IMR-90 (cell line): ENCODE data around the gene SLC10A3. TPM values are rescaled to one million over a fixed set of nuclear protein-coding genes. Genes with fewer than 3 reads are reported as not detected.

Experiments
- ATAC-seq: fragments of 200-7000 bp; cut with Tn5 transposase; 2 replicates; pipeline ENCODE4 v1.9.1; 2020; ENCODE audit warnings: low read depth, mild to moderate bottlenecking, moderate library complexity
- BruUV-seq: library from RNA; stranded (reverse); fragments of 400-500 nt; replicated peaks from 2 replicates; lab custom pipeline; 2021; lab: Mats Ljungman, UMichigan
- CTCF ChIA-PET: fragments of 300-600 bp; formaldehyde crosslinking; extraction: SDS; loops from one replicate; lab custom pipeline; 2021; ENCODE audit warnings: antibody characterized with exemption; lab: Yijun Ruan, JAX
- POLR2A ChIA-PET: fragments of 300-600 bp; sonication (Branson Sonifier 250); formaldehyde crosslinking; loops from one replicate; lab custom pipeline; 2022; ENCODE audit warnings: antibody characterized with exemption; ENCODE audit not compliant: unreplicated experiment; lab: Charles Lee
- DNase-seq: peaks from one replicate; pipeline ENCODE4 v3.0.0; 2013
- H2AFZ ChIP-seq: replicated peaks from 2 replicates; pipeline ENCODE3; 2013; ENCODE audit warnings: low read length, mild to moderate bottlenecking; ENCODE audit not compliant: poor library complexity
- H2AK5ac ChIP-seq: 2 replicates; pipeline ENCODE4 v1.6.1; 2013; ENCODE audit warnings: low read depth, low read length, inconsistent platforms
- H2AK9ac ChIP-seq: replicated peaks from 2 replicates; pipeline ENCODE3; 2013; ENCODE audit warnings: mild to moderate bottlenecking, low read depth, low read length, moderate library complexity; ENCODE audit not compliant: poor library complexity
- H2BK120ac ChIP-seq: 2 replicates; pipeline ENCODE4 v1.6.1; 2013; ENCODE audit warnings: low read depth, low read length, inconsistent platforms
- H2BK15ac ChIP-seq: 3 replicates; pipeline ENCODE4 v1.6.1; 2013; ENCODE audit warnings: low read depth, low read length, inconsistent platforms
- H2BK20ac ChIP-seq: 2 replicates; pipeline ENCODE4 v1.6.1; 2013; ENCODE audit warnings: low read depth, mild to moderate bottlenecking, inconsistent platforms, low read length, moderate library complexity
- H2BK5ac ChIP-seq: 2 replicates; pipeline ENCODE4 v1.6.1; 2013; ENCODE audit warnings: mild to moderate bottlenecking, low read depth, low read length, inconsistent platforms; ENCODE audit not compliant: poor library complexity, severe bottlenecking
- H3K14ac ChIP-seq: replicated peaks from 2 replicates; pipeline ENCODE4 v1.6.1; 2013; ENCODE audit warnings: low read depth, low read length, inconsistent platforms
- H3K18ac ChIP-seq: 2 replicates; pipeline ENCODE4 v1.6.1; 2013; ENCODE audit warnings: low read depth, low read length, control low read depth
- H3K23ac ChIP-seq: 2 replicates; pipeline ENCODE4 v1.6.1; 2013; ENCODE audit warnings: low read depth, low read length, inconsistent platforms
- H3K27ac ChIP-seq: 2 replicates; pipeline ENCODE4 v1.5.1; 2013; ENCODE audit warnings: mild to moderate bottlenecking, control low read depth, low read length; ENCODE audit not compliant: insufficient read depth
- H3K27me3 ChIP-seq: 2 replicates; pipeline ENCODE4 v1.6.1; 2013; ENCODE audit warnings: low read length; ENCODE audit not compliant: control insufficient read depth, insufficient read depth
- H3K36me3 ChIP-seq: 2 replicates; pipeline ENCODE4 v1.6.1; 2013; ENCODE audit warnings: low read length, mixed read lengths; ENCODE audit not compliant: control insufficient read depth, insufficient read depth
- H3K4ac ChIP-seq: 2 replicates; pipeline ENCODE4 v1.6.1; 2013; ENCODE audit warnings: low read depth, low read length, inconsistent platforms
- H3K4me1 ChIP-seq: 2 replicates; pipeline ENCODE4 v1.6.1; 2013; ENCODE audit warnings: low read length, mixed read lengths; ENCODE audit not compliant: control insufficient read depth, insufficient read depth
- H3K4me2 ChIP-seq: 2 replicates; pipeline ENCODE4 v1.6.1; 2013; ENCODE audit warnings: low read depth, mild to moderate bottlenecking, control low read depth, low read length, moderate library complexity
- H3K4me3 ChIP-seq: 2 replicates; pipeline ENCODE4 v1.5.1; 2013; ENCODE audit warnings: low read depth, mild to moderate bottlenecking, control low read depth, low read length, moderate library complexity; ENCODE audit not compliant: insufficient read depth
- H3K56ac ChIP-seq: 2 replicates; pipeline ENCODE4 v1.6.1; 2013; ENCODE audit warnings: low read length, inconsistent platforms; ENCODE audit not compliant: insufficient read depth; ENCODE audit errors: extremely low read depth
- H3K79me1 ChIP-seq, 2 experiments: 2 replicates each; pipeline ENCODE4 v1.6.1; 2013; ENCODE audit warnings: low read length in 2 of 2, inconsistent platforms in 1 of 2, low read depth in 1 of 2
- H3K9ac ChIP-seq: 2 replicates; pipeline ENCODE4 v1.6.1; 2013; ENCODE audit warnings: low read depth, low read length, control low read depth
- H3K9me1 ChIP-seq: 2 replicates; pipeline ENCODE4 v1.6.1; 2013; ENCODE audit warnings: low read length, inconsistent platforms; ENCODE audit not compliant: insufficient read depth
- H3K9me3 ChIP-seq: 2 replicates; pipeline ENCODE4 v1.6.1; 2013; ENCODE audit warnings: low read length; ENCODE audit not compliant: control insufficient read depth, insufficient read depth
- H4K20me1 ChIP-seq: 2 replicates; pipeline ENCODE4 v1.6.1; 2013; ENCODE audit warnings: low read length, inconsistent platforms; ENCODE audit not compliant: insufficient read depth
- H4K5ac ChIP-seq: 2 replicates; pipeline ENCODE4 v1.6.1; 2013; ENCODE audit warnings: mild to moderate bottlenecking, low read depth, low read length, control low read depth
- H4K8ac ChIP-seq, 2 experiments: 2 replicates each; pipeline ENCODE4 v1.6.1; 2013; ENCODE audit warnings: low read depth in 2 of 2, low read length in 2 of 2, control low read depth in 1 of 2, inconsistent platforms in 1 of 2
- H4K91ac ChIP-seq: 2 replicates; pipeline ENCODE4 v1.6.1; 2013; ENCODE audit warnings: low read depth, low read length, inconsistent platforms; ENCODE audit not compliant: insufficient read depth
- MAZ ChIP-seq: IDR thresholded peaks from 2 replicates; pipeline ENCODE4 v1.6.1; 2012; ENCODE audit warnings: low read depth, mild to moderate bottlenecking, low read length, improper control_type of control experiment, moderate library complexity, borderline replicate concordance
- MXI1 ChIP-seq: IDR thresholded peaks from 2 replicates; pipeline ENCODE4 v1.6.1; 2012; ENCODE audit warnings: low read depth, mild to moderate bottlenecking, low read length, moderate library complexity, borderline replicate concordance
- NFE2L2 ChIP-seq: fragments of 150-350 bp; IDR thresholded peaks from 2 replicates; pipeline ENCODE4 v1.6.1; 2016; ENCODE audit warnings: low read depth, mild to moderate bottlenecking, low read length
- POLR2A ChIP-seq: IDR thresholded peaks from 2 replicates; pipeline ENCODE4 v1.6.1; 2012; ENCODE audit warnings: mild to moderate bottlenecking, low read depth, low read length
- RAD21 ChIP-seq: IDR thresholded peaks from 2 replicates; pipeline ENCODE4 v1.6.1; 2012; ENCODE audit warnings: low read length, improper control_type of control experiment
- WGBS, 2 experiments: methylation state at CpG; one replicate each; pipeline versions ENCODE4 v1.1.5 to v1.1.7; 2013; ENCODE audit warnings: missing lambda C conversion rate in 2 of 2; ENCODE audit not compliant: insufficient read length in 1 of 2; ENCODE audit errors: extremely low coverage in 2 of 2; 5-methylcytosine and 5-hydroxymethylcytosine counted together
- dilution Hi-C: fragments of 300-500 bp; cut with HindIII; formaldehyde crosslinking; loops from one replicate; pipeline ENCODE4 v1.14.3; 2018; ENCODE audit warnings: low sequenced_read_pairs; ENCODE audit not compliant: unreplicated experiment
- in situ Hi-C: fragments of 300-500 bp; cut with MboI; formaldehyde crosslinking; loops from 3 replicates; pipeline ENCODE4 v1.14.3; 2019; ENCODE audit warnings: low sequenced_read_pairs, inconsistent platforms, mixed read lengths
- intact Hi-C: fragments of 100-400 bp; cut with micrococcal nuclease; formaldehyde crosslinking; loops from 2 replicates; pipeline ENCODE4 v1.10.0; 2022
- polyA plus RNA-seq, 3 experiments: library from polyadenylated mRNA; depleted of rRNA; stranded (reverse); fragments of >200 nt; gene quantifications; 2 replicates each; pipeline ENCODE4 v1.2.3, GENCODE V29; 2012; ENCODE audit warnings: low replicate concordance in 1 of 3
- total RNA-seq: library from RNA; depleted of rRNA; stranded (reverse); fragments of >200 nt; gene quantifications from 2 replicates; pipeline ENCODE4 v1.2.3, GENCODE V29; 2012
- TF ChIP-seq, protein P1 (sequence below): conservative IDR thresholded peaks from 2 replicates; pipeline ENCODE4 v1.5.1; 2012; ENCODE audit warnings: mild to moderate bottlenecking, low read depth, low read length, improper control_type of control experiment

Gene SLC10A3
- total and polyA plus RNA-seq, 2 of the 4 experiments (the other 2 are of a cell fraction): 15.2 to 24.6 TPM

DNA sequence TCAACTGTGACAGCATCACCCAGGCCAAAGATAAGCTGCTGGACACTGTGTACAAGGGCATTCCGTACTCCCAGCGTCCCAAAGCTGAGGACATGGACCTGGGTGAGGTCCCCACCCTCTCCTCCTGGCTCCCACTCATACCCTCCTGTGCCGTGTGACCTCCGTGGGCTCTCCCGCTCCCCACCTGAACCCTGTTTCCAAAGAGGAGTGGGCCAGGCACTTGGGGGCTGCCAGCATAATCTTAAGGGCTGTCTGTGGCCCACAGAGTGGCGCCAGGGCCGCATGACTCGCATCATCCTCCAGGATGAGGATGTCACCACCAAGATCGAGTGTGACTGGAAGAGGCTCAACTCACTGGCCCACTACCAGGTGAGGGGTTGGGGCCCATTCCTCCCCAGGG, 21.3 kb downstream of the SLC10A3 start:
- H3K56ac ChIP-seq: no peak overlapping the region
- H3K79me1 ChIP-seq: no peaks in the 10 kb centered on the region
- no peak for TF ChIP-seq POLR2A
- TF ChIP-seq MXI1: no peak
- TF ChIP-seq, protein P1, sequence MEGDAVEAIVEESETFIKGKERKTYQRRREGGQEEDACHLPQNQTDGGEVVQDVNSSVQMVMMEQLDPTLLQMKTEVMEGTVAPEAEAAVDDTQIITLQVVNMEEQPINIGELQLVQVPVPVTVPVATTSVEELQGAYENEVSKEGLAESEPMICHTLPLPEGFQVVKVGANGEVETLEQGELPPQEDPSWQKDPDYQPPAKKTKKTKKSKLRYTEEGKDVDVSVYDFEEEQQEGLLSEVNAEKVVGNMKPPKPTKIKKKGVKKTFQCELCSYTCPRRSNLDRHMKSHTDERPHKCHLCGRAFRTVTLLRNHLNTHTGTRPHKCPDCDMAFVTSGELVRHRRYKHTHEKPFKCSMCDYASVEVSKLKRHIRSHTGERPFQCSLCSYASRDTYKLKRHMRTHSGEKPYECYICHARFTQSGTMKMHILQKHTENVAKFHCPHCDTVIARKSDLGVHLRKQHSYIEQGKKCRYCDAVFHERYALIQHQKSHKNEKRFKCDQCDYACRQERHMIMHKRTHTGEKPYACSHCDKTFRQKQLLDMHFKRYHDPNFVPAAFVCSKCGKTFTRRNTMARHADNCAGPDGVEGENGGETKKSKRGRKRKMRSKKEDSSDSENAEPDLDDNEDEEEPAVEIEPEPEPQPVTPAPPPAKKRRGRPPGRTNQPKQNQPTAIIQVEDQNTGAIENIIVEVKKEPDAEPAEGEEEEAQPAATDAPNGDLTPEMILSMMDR: no peak
- no peak for TF ChIP-seq RAD21
- no peak for TF ChIP-seq MAZ
- no peak for TF ChIP-seq NFE2L2
- ChIA-PET CTCF (no interaction called here), POLR2A (no interaction called here)
- no peak overlapping the region for H2BK15ac ChIP-seq
- no peak overlapping the region for H2BK20ac ChIP-seq
- no peak overlapping the region for H3K4me3 ChIP-seq
- DNase-seq (no peak), ATAC-seq (no peak)
- BruUV-seq: no TSS peak
- H3K36me3 ChIP-seq: peaks cover 77% of the 10 kb centered on the region
- no peak overlapping the region for H2AK9ac ChIP-seq
- no peak overlapping the region for H2BK120ac ChIP-seq
- no peak overlapping the region for H2BK5ac ChIP-seq
- H3K14ac ChIP-seq: no peak overlapping the region
- no peak overlapping the region for H4K91ac ChIP-seq
- no peak overlapping the region for H3K4me2 ChIP-seq
- in situ Hi-C loops (no loop called here), intact Hi-C loops (no loop called here), dilution Hi-C loops (no loop called here)
- H3K9me1 ChIP-seq: no peaks in the 10 kb centered on the region
- no peak overlapping the region for H4K8ac ChIP-seq
- H3K27ac ChIP-seq: no peak overlapping the region
- no peaks in the 10 kb centered on the region; the same call in 1 of the 2 replicates for H4K20me1 ChIP-seq
- no peaks in the 10 kb centered on the region for H3K4me1 ChIP-seq
- no peak overlapping the region for H3K23ac ChIP-seq
- WGBS, 2 experiments: no CpG with 5 or more reads among the region's 9 CpGs
- H3K27me3 ChIP-seq: no peaks in the 10 kb centered on the region
- H3K4ac ChIP-seq: no peak overlapping the region
- no peak overlapping the region for H2AFZ ChIP-seq
- H3K18ac ChIP-seq: no peak overlapping the region
- H3K9ac ChIP-seq: no peak overlapping the region
- H3K9me3 ChIP-seq: peaks cover 2% of the 10 kb centered on the region; the same call in 1 of the 2 replicates
- no peak overlapping the region for H4K5ac ChIP-seq
- no peak overlapping the region for H2AK5ac ChIP-seq
